ENCODE measurements around the gene SIAE.

DNA sequence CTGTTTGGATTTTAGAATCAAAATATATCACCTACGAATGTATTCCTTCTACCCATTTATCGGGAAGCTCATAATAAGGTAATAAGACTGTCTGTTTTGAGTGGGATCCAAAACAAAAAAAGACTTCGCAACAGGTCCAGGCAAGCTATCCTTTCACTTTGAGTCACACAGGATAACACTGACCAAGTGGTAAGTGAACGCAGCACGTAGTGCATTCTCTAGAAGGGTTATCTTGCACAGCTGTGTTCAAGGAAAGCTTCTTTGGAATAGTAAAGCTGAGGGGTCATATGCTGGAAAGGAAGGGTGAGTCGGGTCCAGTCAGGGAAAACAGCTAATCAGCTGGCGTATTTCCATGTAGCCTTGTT is 43.9 kb upstream of the SIAE start:
- no peak for TF ChIP-seq CTCF (IDR thresholded peaks at IDR 0.05)
- TF ChIP-seq POLR2A (IDR thresholded peaks at IDR 0.05): no peak
